ENCODE results near the gene PPP1CC. TPM values are rescaled to one million over a fixed set of nuclear protein-coding genes. Genes with fewer than 3 reads are reported as not detected.

Gene PPP1CC
- total and polyA plus RNA-seq, 2 of the 4 experiments (the other 2 are of a cell fraction): 71.0 to 126 TPM

DNA sequence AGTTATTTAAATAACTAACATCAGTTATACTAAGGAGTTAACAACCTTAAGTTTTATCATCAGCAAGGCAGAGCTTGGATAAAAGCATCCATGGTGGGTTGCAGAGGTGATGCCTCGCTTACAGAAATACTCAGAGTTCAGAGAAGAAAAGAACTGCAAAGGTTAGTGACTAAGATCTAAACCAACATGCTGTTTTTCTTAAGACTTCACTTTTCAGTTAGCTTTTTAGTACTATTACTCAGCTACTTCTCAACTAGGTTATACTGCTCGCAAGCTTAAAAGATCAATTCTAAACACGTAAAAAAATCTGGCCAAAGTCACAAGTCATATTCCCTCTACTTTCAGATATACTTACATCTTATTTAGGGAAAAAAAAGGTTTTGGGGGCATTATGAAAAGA is 2.8 kb downstream of the PPP1CC start:
- no peak overlapping the region for H3K4ac ChIP-seq (ENCODE audit: low read depth, low read length)
- DNase-seq (peak; percentile 35), ATAC-seq (ENCODE audit: low read depth) (no peak)
- peaks cover 0 to 28% of the 10 kb centered on the region in 2 experiments; a peak in 2 of 4 replicates for H3K79me1 ChIP-seq (ENCODE audit: low read depth in 1 of 2, low read length in 2 of 2)
- peaks cover 17% of the 10 kb centered on the region for H3K9me1 ChIP-seq (ENCODE audit: insufficient read depth, low read length)
- H3K4me2 ChIP-seq (ENCODE audit: low read depth, low read length): peak overlapping the region; percentile 64
- WGBS, 2 experiments (ENCODE audit: extremely low coverage in 2 of 2, insufficient read length in 1 of 2): no CpG with 5 or more reads among the region's 3 CpGs
- no peak overlapping the region for H2BK20ac ChIP-seq (ENCODE audit: low read depth, low read length)
- H4K20me1 ChIP-seq (ENCODE audit: insufficient read depth, low read length): peaks cover 74% of the 10 kb centered on the region
- no peak overlapping the region for H4K8ac ChIP-seq (ENCODE audit: low read depth in 2 of 2, low read length in 2 of 2)
- peaks cover 6% of the 10 kb centered on the region for H3K36me3 ChIP-seq (ENCODE audit: control insufficient read depth, insufficient read depth, low read length)
- H2AK5ac ChIP-seq (ENCODE audit: low read depth, low read length): no peak overlapping the region
- ChIA-PET CTCF (no interaction called here), POLR2A (ENCODE audit: unreplicated experiment) (no interaction called here)
- no peak overlapping the region for H3K4me3 ChIP-seq (ENCODE audit: insufficient read depth, low read depth, low read length)
- H3K9ac ChIP-seq (ENCODE audit: low read depth, low read length): no peak overlapping the region
- no peak overlapping the region for H3K27ac ChIP-seq (ENCODE audit: insufficient read depth, low read length)
- H4K5ac ChIP-seq (ENCODE audit: low read depth, low read length): no peak overlapping the region
- no TSS peak for BruUV-seq (replicated peaks)
- H3K4me1 ChIP-seq (ENCODE audit: control insufficient read depth, insufficient read depth, low read length): peaks cover 14% of the 10 kb centered on the region
- dilution Hi-C loops (cut with HindIII; ENCODE audit: low sequenced_read_pairs, unreplicated experiment): no loop called here
- no peak overlapping the region for H3K14ac ChIP-seq (replicated peaks; ENCODE audit: low read depth, low read length)
- no peak overlapping the region for H2AFZ ChIP-seq (replicated peaks; ENCODE audit: low read length, poor library complexity)
- no peaks in the 10 kb centered on the region for H3K27me3 ChIP-seq (ENCODE audit: control insufficient read depth, insufficient read depth, low read length)
- H2BK120ac ChIP-seq (ENCODE audit: low read depth, low read length): no peak overlapping the region
- no peak overlapping the region for H2BK5ac ChIP-seq (ENCODE audit: low read depth, low read length, poor library complexity, severe bottlenecking)
- no peak overlapping the region for H4K91ac ChIP-seq (ENCODE audit: insufficient read depth, low read depth, low read length)
- no peaks in the 10 kb centered on the region for H3K9me3 ChIP-seq (ENCODE audit: control insufficient read depth, insufficient read depth, low read length)
- no peak overlapping the region for H3K23ac ChIP-seq (ENCODE audit: low read depth, low read length)
- no peak for TF ChIP-seq SMC3 (IDR thresholded peaks at IDR 0.05; ENCODE audit: low read depth, low read length)
- TF ChIP-seq, protein P1, sequence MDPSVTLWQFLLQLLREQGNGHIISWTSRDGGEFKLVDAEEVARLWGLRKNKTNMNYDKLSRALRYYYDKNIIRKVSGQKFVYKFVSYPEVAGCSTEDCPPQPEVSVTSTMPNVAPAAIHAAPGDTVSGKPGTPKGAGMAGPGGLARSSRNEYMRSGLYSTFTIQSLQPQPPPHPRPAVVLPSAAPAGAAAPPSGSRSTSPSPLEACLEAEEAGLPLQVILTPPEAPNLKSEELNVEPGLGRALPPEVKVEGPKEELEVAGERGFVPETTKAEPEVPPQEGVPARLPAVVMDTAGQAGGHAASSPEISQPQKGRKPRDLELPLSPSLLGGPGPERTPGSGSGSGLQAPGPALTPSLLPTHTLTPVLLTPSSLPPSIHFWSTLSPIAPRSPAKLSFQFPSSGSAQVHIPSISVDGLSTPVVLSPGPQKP (IDR thresholded peaks at IDR 0.05; ENCODE audit: borderline replicate concordance, low read depth, low read length): no peak
- no peak for TF ChIP-seq NFE2L2 (IDR thresholded peaks at IDR 0.05; ENCODE audit: low read depth, low read length)
- TF ChIP-seq CHD1 (IDR thresholded peaks at IDR 0.05; ENCODE audit: low read depth, low read length): no peak
- TF ChIP-seq FOS (IDR thresholded peaks at IDR 0.05; ENCODE audit: low read depth, low read length): no peak
- TF ChIP-seq RCOR1 (IDR thresholded peaks at IDR 0.05; ENCODE audit: insufficient replicate concordance, low read length): no peak
- no peak for TF ChIP-seq MAFK (IDR thresholded peaks at IDR 0.05; ENCODE audit: low read depth, low read length)
- TF ChIP-seq, protein P2, sequence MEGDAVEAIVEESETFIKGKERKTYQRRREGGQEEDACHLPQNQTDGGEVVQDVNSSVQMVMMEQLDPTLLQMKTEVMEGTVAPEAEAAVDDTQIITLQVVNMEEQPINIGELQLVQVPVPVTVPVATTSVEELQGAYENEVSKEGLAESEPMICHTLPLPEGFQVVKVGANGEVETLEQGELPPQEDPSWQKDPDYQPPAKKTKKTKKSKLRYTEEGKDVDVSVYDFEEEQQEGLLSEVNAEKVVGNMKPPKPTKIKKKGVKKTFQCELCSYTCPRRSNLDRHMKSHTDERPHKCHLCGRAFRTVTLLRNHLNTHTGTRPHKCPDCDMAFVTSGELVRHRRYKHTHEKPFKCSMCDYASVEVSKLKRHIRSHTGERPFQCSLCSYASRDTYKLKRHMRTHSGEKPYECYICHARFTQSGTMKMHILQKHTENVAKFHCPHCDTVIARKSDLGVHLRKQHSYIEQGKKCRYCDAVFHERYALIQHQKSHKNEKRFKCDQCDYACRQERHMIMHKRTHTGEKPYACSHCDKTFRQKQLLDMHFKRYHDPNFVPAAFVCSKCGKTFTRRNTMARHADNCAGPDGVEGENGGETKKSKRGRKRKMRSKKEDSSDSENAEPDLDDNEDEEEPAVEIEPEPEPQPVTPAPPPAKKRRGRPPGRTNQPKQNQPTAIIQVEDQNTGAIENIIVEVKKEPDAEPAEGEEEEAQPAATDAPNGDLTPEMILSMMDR (conservative IDR thresholded peaks at IDR 0.05; ENCODE audit: low read depth, low read length): no peak
- in situ Hi-C loops (cut with MboI; ENCODE audit: low sequenced_read_pairs): no loop called here
- no peak overlapping the region for H3K56ac ChIP-seq (ENCODE audit: extremely low read depth, insufficient read depth, low read length)
- H2AK9ac ChIP-seq (replicated peaks; ENCODE audit: low read depth, low read length, poor library complexity): no peak overlapping the region
- intact Hi-C loops (cut with micrococcal nuclease): loop anchor here (5.0 kb wide), 1 partner anchor 128 kb away; the partner anchor contains the start of gene TCTN1
- no peak overlapping the region for H3K18ac ChIP-seq (ENCODE audit: low read depth, low read length)
- no peak overlapping the region for H2BK15ac ChIP-seq (ENCODE audit: low read depth, low read length)
